ENCODE results near the gene SOWAHA.

SOWAHA gene

DNA sequence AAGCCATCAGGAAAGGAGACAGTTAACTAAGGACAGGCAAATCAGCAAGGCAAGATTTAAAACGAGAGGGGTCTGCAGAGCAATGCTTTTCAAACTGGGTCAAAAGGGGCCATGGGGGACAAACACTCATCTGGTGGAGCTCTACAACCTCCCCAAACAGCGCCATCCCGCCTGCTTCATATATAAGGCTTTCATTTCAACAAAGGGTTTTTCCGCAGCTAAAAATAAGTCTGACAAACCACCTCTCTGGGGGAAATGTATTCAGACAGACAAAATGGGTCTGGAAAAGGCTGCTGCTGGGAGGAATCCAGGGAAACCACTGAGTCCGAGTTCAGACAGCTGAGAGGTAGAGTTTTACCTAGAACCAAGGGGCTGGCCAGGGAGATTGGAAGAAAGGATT, 27.7 kb upstream of the SOWAHA start:
- DNase-seq (ENCODE audit: low read depth): no peak
- TF ChIP-seq, protein P1, sequence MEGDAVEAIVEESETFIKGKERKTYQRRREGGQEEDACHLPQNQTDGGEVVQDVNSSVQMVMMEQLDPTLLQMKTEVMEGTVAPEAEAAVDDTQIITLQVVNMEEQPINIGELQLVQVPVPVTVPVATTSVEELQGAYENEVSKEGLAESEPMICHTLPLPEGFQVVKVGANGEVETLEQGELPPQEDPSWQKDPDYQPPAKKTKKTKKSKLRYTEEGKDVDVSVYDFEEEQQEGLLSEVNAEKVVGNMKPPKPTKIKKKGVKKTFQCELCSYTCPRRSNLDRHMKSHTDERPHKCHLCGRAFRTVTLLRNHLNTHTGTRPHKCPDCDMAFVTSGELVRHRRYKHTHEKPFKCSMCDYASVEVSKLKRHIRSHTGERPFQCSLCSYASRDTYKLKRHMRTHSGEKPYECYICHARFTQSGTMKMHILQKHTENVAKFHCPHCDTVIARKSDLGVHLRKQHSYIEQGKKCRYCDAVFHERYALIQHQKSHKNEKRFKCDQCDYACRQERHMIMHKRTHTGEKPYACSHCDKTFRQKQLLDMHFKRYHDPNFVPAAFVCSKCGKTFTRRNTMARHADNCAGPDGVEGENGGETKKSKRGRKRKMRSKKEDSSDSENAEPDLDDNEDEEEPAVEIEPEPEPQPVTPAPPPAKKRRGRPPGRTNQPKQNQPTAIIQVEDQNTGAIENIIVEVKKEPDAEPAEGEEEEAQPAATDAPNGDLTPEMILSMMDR (conservative IDR thresholded peaks at IDR 0.05; ENCODE audit: low read depth, low read length): no peak
- no peak overlapping the region for H3K4me3 ChIP-seq (ENCODE audit: low read depth, low read length)

DNA sequence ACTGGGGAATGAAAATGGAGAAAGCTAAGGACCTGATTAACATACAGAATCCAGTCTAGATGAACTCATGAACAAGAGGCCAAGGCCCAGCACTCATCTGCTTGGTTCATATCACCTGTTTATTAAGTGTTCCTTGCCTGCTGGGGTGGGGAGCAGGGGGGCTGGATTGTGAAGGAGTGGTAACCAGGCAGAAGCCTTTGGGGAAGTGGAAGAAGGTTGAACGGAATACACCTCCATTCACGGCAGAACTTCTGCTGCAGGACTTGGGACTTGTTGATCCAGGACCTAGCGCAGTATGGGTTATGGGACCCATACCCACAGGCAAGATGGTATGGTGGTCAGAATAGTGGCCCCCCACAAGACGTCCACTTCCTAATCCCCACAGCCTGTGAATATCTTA, 27.2 kb upstream of the SOWAHA start:
- TF ChIP-seq, protein P1 (conservative IDR thresholded peaks at IDR 0.05; ENCODE audit: low read depth, low read length): no peak
- no peak overlapping the region for H3K4me3 ChIP-seq (ENCODE audit: low read depth, low read length)
- no peak for DNase-seq (ENCODE audit: low read depth)

DNA sequence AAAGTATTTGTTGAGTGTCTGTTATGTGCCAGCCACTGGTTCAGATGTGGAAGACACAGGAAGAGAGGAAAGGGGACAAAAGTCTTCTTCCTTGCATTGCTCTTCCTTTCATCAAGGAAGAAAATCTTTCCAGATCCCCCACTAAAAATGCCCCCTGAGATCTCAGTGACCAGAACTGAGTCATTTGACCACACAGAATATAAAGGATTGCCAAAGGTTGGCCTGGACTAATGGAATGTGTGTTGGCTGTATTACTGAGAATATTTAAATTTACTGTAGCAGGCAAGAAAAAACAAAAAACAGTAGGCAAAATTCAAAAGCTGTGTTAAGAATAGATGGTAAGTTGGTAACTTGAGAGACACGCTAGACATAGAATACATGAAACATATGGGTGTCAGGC, 26.0 kb upstream of the SOWAHA start:
- H3K4me3 ChIP-seq (ENCODE audit: low read depth, low read length): no peak overlapping the region
- TF ChIP-seq, protein P1 (conservative IDR thresholded peaks at IDR 0.05; ENCODE audit: low read depth, low read length): no peak
- peak; percentile 43 for DNase-seq (ENCODE audit: low read depth)

DNA sequence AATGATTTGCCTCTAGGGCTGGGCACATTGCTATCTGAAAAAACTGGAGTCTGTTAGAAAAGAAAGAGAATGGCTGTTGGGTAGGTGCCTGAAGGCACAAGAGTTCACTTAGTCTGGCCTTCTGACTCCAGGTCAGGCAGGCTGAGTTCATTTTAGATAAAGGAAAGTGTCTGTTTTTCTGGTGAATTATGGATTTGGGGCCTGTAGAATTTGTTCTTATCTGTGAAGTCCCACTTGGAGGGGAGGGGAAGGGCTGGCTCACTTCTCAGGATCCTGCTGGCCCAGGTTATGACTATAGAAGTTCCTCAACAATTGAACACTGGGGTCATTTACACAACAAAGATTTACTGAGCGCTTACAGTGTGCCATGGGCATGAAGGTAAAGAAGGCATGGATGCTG, 24.6 kb upstream of the SOWAHA start:
- no peak overlapping the region for H3K4me3 ChIP-seq (ENCODE audit: low read depth, low read length)
- TF ChIP-seq, protein P1 (conservative IDR thresholded peaks at IDR 0.05; ENCODE audit: low read depth, low read length): no peak

DNA sequence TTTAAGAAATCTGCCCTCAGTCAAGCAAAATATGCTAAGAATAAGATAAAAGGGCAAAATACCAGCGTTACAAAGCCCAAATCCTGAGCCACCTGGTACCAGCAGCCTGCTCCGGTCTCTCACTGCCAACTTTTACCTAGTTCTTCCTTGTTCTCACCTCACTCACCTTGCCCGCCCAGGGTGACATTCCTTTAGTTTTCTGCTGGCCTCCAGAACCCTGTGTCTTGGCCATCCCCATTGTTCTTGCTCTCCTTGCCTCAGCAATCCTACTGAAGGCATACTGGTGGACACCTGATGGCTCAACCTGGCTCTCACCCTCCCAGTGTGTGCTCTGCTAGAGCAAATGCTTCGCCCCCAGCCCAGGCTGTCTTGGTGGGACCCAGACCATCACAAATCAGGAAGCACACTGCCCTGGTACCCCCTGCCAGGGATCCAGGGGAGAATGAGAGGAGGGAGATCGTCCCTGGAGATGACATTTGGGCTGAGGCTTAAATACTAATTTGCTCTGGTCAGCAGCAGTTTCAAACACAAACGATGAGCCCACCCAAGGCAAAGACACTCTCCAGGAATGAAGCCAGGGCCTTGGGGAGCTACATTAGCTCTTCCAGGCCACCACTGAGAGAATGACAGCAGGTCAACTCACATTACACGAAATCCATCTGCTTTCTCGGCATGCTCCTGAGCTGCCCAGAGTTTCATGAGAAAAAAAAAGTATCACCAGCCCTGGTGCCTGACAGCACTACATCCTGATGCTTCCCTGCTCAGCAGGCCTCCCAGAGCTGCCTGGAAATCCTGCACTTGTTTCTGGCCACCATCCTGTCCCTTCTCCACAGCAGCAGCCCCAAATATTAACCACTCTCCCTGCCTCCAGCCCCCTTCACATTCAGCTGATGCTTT, 23.9 kb upstream of the SOWAHA start:
- no peak for DNase-seq (ENCODE audit: low read depth)
- TF ChIP-seq, protein P1 (conservative IDR thresholded peaks at IDR 0.05; ENCODE audit: low read depth, low read length): no peak
- no peak overlapping the region for H3K4me3 ChIP-seq (ENCODE audit: low read depth, low read length)

More for the DNA sequence above, 24.6 kb upstream of the SOWAHA start:
- DNase-seq (ENCODE audit: low read depth): no peak

DNA sequence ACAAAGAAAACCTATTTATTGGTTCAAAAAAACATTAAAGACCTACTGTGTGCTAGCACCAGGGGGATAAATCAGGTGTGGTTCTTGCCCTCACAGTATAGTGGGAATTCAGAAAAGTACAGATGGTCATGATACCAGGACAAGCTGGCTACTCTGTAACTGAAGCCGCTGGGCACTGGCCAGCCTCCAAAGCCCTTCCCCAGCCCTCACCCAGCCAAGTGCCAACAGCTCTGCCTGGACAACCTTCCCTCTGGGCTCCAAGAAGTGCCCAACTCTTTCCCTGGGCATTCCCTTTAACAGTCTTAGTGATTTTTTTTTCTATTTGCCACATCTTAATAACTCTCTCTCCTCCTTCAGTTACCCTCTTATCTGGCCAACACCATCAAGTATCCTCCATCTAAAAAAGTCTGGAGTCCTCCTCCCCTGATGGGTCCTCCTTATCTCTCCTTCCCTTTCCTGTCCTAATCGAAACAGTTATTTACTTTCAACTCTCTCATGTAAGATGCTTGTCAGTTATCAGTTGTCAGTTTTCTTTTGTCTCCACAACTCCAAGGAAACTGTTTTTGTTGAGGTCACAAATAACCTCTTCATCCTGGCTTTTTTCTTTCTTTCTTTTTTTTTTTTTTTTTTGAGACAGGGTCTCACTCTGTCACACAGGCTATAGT, 22.8 kb upstream of the SOWAHA start:
- DNase-seq (ENCODE audit: low read depth): no peak
- H3K4me3 ChIP-seq (ENCODE audit: low read depth, low read length): no peak overlapping the region

More for the DNA sequence above, 22.8 kb upstream of the SOWAHA start:
- TF ChIP-seq, protein P1 (conservative IDR thresholded peaks at IDR 0.05; ENCODE audit: low read depth, low read length): no peak
